Calu3 (cell line): ENCODE results near the gene TSKU. TPM values are rescaled to one million over a fixed set of nuclear protein-coding genes. Genes with fewer than 3 reads are reported as not detected.

Source experiments
- BruUV-seq: library from RNA; stranded (reverse); fragments of 400-500 nt; replicated peaks from 2 replicates; lab custom pipeline; 2021; lab: Mats Ljungman, UMichigan
- CTCF ChIA-PET: fragments of 300-600 bp; sonication (Branson Sonifier 250); formaldehyde crosslinking; loops from one replicate; lab custom pipeline; 2022; ENCODE audit warnings: antibody characterized with exemption; lab: Charles Lee
- DNase-seq: peaks from one replicate; pipeline ENCODE4 v3.0.0; 2022
- H3K27ac Mint-ChIP-seq: one replicate; pipeline ENCODE4 v1.8.0; 2022; ENCODE audit warnings: mixed read lengths; ENCODE audit not compliant: unreplicated experiment
- H3K27me3 Mint-ChIP-seq: one replicate; pipeline ENCODE4 v1.8.0; 2022; ENCODE audit warnings: mixed read lengths; ENCODE audit not compliant: unreplicated experiment
- H3K36me3 Mint-ChIP-seq: one replicate; pipeline ENCODE4 v1.8.0; 2022; ENCODE audit warnings: mild to moderate bottlenecking, moderate library complexity, mixed read lengths; ENCODE audit not compliant: insufficient read depth, unreplicated experiment
- H3K4me1 Mint-ChIP-seq: one replicate; pipeline ENCODE4 v1.8.0; 2022; ENCODE audit warnings: mild to moderate bottlenecking, low read depth, mixed read lengths; ENCODE audit not compliant: unreplicated experiment
- H3K4me3 Mint-ChIP-seq: one replicate; pipeline ENCODE4 v1.8.0; 2022; ENCODE audit warnings: mild to moderate bottlenecking, low read depth, moderate library complexity, mixed read lengths; ENCODE audit not compliant: unreplicated experiment
- H3K9me3 Mint-ChIP-seq: one replicate; pipeline ENCODE4 v1.8.0; 2022; ENCODE audit warnings: low read depth, mixed read lengths; ENCODE audit not compliant: unreplicated experiment
- CTCF ChIP-seq: fragments of 200-600 bp; IDR thresholded peaks from one replicate; pipeline ENCODE4 v1.8.0; 2022; ENCODE audit warnings: antibody characterized with exemption; ENCODE audit not compliant: unreplicated experiment
- intact Hi-C: fragments of 100-400 bp; cut with micrococcal nuclease; formaldehyde crosslinking; loops from one replicate; pipeline ENCODE4 v1.10.0; 2022; ENCODE audit not compliant: unreplicated experiment
- total RNA-seq: library from RNA; stranded (reverse); gene quantifications from 2 replicates; pipeline ENCODE4 v1.2.3, GENCODE V29; 2022

Gene TSKU
- total RNA-seq, 1 experiment from 2014 or later: 49.0 TPM

- DNase-seq: no peak
- TF ChIP-seq CTCF: no peak
- no peaks in the 10 kb centered on the region for H3K27me3 Mint-ChIP-seq
- no peaks in the 10 kb centered on the region for H3K36me3 Mint-ChIP-seq
- no peak overlapping the region for H3K4me3 Mint-ChIP-seq
- no TSS peak for BruUV-seq
- CTCF ChIA-PET: interaction anchor here (1.9 to 2.1 kb wide), 3 partner anchors 73 to 113 kb away, joined by 5 to 13 read pairs (median 6); no protein-coding TSS in a partner anchor
- H3K4me1 Mint-ChIP-seq: peaks cover 19% of the 10 kb centered on the region
- intact Hi-C loops: loop anchor here (2.0 kb wide), 2 partner anchors 54 to 72 kb away; partner anchors contain the start of gene ACER3
- no peak overlapping the region for H3K27ac Mint-ChIP-seq
- no peaks in the 10 kb centered on the region for H3K9me3 Mint-ChIP-seq
Observed at GRCh38 chr11:76806608-76807205, 23.6 kb downstream of the TSKU start.

GRCh38 chr11:76807206-76807875, 24.2 kb downstream of the TSKU start:
- no peaks in the 10 kb centered on the region for H3K27me3 Mint-ChIP-seq
- H3K4me1 Mint-ChIP-seq: peaks cover 19% of the 10 kb centered on the region
- H3K4me3 Mint-ChIP-seq: no peak overlapping the region
- CTCF ChIA-PET: interaction anchor here (1.2 to 2.1 kb wide), 2 partner anchors 73 to 112 kb away, joined by 3 to 13 read pairs; no protein-coding TSS in a partner anchor
- no peaks in the 10 kb centered on the region for H3K36me3 Mint-ChIP-seq
- peak; percentile 87 for TF ChIP-seq CTCF
- intact Hi-C loops: loop anchor here (2.0 kb wide), 2 partner anchors 53 to 73 kb away; partner anchors contain the start of gene ACER3
- H3K27ac Mint-ChIP-seq: peak overlapping the region; percentile 17
- no peaks in the 10 kb centered on the region for H3K9me3 Mint-ChIP-seq
- BruUV-seq: no TSS peak
- DNase-seq: peak; percentile 90

GRCh38 chr11:76808171-76808570, 25.0 kb downstream of the TSKU start:
- H3K27ac Mint-ChIP-seq: no peak overlapping the region
- H3K4me1 Mint-ChIP-seq: peaks cover 19% of the 10 kb centered on the region
- CTCF ChIA-PET: interaction anchor here (1.2 to 2.1 kb wide), 2 partner anchors 74 to 111 kb away, joined by 3 to 13 read pairs; no protein-coding TSS in a partner anchor
- no peak for DNase-seq
- H3K4me3 Mint-ChIP-seq: no peak overlapping the region
- no peak for TF ChIP-seq CTCF
- intact Hi-C loops: no loop called here
- no peaks in the 10 kb centered on the region for H3K9me3 Mint-ChIP-seq
- H3K27me3 Mint-ChIP-seq: no peaks in the 10 kb centered on the region
- H3K36me3 Mint-ChIP-seq: no peaks in the 10 kb centered on the region
- no TSS peak for BruUV-seq

GRCh38 chr11:76808996-76809395, 25.8 kb downstream of the TSKU start:
- H3K27me3 Mint-ChIP-seq: no peaks in the 10 kb centered on the region
- no TSS peak for BruUV-seq
- no peak for TF ChIP-seq CTCF
- H3K36me3 Mint-ChIP-seq: no peaks in the 10 kb centered on the region
- CTCF ChIA-PET: interaction anchor here (0.5 to 2.1 kb wide), 4 partner anchors 76 to 302 kb away, joined by 3 to 28 read pairs (median 8); no protein-coding TSS in a partner anchor
- no peak overlapping the region for H3K27ac Mint-ChIP-seq
- peaks cover 19% of the 10 kb centered on the region for H3K4me1 Mint-ChIP-seq
- no peak overlapping the region for H3K4me3 Mint-ChIP-seq
- intact Hi-C loops: no loop called here
- no peaks in the 10 kb centered on the region for H3K9me3 Mint-ChIP-seq
- no peak for DNase-seq
